IMR-90 (cell line): ENCODE data around the gene FOXO3. TPM values are rescaled to one million over a fixed set of nuclear protein-coding genes. Genes with fewer than 3 reads are reported as not detected.

Experiments
- ATAC-seq: fragments of 200-7000 bp; cut with Tn5 transposase; 2 replicates; pipeline ENCODE4 v1.9.1; 2020; ENCODE audit warnings: low read depth, mild to moderate bottlenecking, moderate library complexity
- BruUV-seq: library from RNA; stranded (reverse); fragments of 400-500 nt; replicated peaks from 2 replicates; lab custom pipeline; 2021; lab: Mats Ljungman, UMichigan
- CTCF ChIA-PET: fragments of 300-600 bp; formaldehyde crosslinking; extraction: SDS; loops from one replicate; lab custom pipeline; 2021; ENCODE audit warnings: antibody characterized with exemption; lab: Yijun Ruan, JAX
- POLR2A ChIA-PET: fragments of 300-600 bp; sonication (Branson Sonifier 250); formaldehyde crosslinking; loops from one replicate; lab custom pipeline; 2022; ENCODE audit warnings: antibody characterized with exemption; ENCODE audit not compliant: unreplicated experiment; lab: Charles Lee
- DNase-seq: peaks from one replicate; pipeline ENCODE4 v3.0.0; 2013
- H2AFZ ChIP-seq: replicated peaks from 2 replicates; pipeline ENCODE3; 2013; ENCODE audit warnings: low read length, mild to moderate bottlenecking; ENCODE audit not compliant: poor library complexity
- H2AK5ac ChIP-seq: 2 replicates; pipeline ENCODE4 v1.6.1; 2013; ENCODE audit warnings: low read depth, low read length, inconsistent platforms
- H2AK9ac ChIP-seq: replicated peaks from 2 replicates; pipeline ENCODE3; 2013; ENCODE audit warnings: mild to moderate bottlenecking, low read depth, low read length, moderate library complexity; ENCODE audit not compliant: poor library complexity
- H2BK120ac ChIP-seq: 2 replicates; pipeline ENCODE4 v1.6.1; 2013; ENCODE audit warnings: low read depth, low read length, inconsistent platforms
- H2BK15ac ChIP-seq: 3 replicates; pipeline ENCODE4 v1.6.1; 2013; ENCODE audit warnings: low read depth, low read length, inconsistent platforms
- H2BK20ac ChIP-seq: 2 replicates; pipeline ENCODE4 v1.6.1; 2013; ENCODE audit warnings: low read depth, mild to moderate bottlenecking, inconsistent platforms, low read length, moderate library complexity
- H2BK5ac ChIP-seq: 2 replicates; pipeline ENCODE4 v1.6.1; 2013; ENCODE audit warnings: mild to moderate bottlenecking, low read depth, low read length, inconsistent platforms; ENCODE audit not compliant: poor library complexity, severe bottlenecking
- H3K14ac ChIP-seq: replicated peaks from 2 replicates; pipeline ENCODE4 v1.6.1; 2013; ENCODE audit warnings: low read depth, low read length, inconsistent platforms
- H3K18ac ChIP-seq: 2 replicates; pipeline ENCODE4 v1.6.1; 2013; ENCODE audit warnings: low read depth, low read length, control low read depth
- H3K23ac ChIP-seq: 2 replicates; pipeline ENCODE4 v1.6.1; 2013; ENCODE audit warnings: low read depth, low read length, inconsistent platforms
- H3K27ac ChIP-seq: 2 replicates; pipeline ENCODE4 v1.5.1; 2013; ENCODE audit warnings: mild to moderate bottlenecking, control low read depth, low read length; ENCODE audit not compliant: insufficient read depth
- H3K27me3 ChIP-seq: 2 replicates; pipeline ENCODE4 v1.6.1; 2013; ENCODE audit warnings: low read length; ENCODE audit not compliant: control insufficient read depth, insufficient read depth
- H3K36me3 ChIP-seq: 2 replicates; pipeline ENCODE4 v1.6.1; 2013; ENCODE audit warnings: low read length, mixed read lengths; ENCODE audit not compliant: control insufficient read depth, insufficient read depth
- H3K4ac ChIP-seq: 2 replicates; pipeline ENCODE4 v1.6.1; 2013; ENCODE audit warnings: low read depth, low read length, inconsistent platforms
- H3K4me1 ChIP-seq: 2 replicates; pipeline ENCODE4 v1.6.1; 2013; ENCODE audit warnings: low read length, mixed read lengths; ENCODE audit not compliant: control insufficient read depth, insufficient read depth
- H3K4me2 ChIP-seq: 2 replicates; pipeline ENCODE4 v1.6.1; 2013; ENCODE audit warnings: low read depth, mild to moderate bottlenecking, control low read depth, low read length, moderate library complexity
- H3K4me3 ChIP-seq: 2 replicates; pipeline ENCODE4 v1.5.1; 2013; ENCODE audit warnings: low read depth, mild to moderate bottlenecking, control low read depth, low read length, moderate library complexity; ENCODE audit not compliant: insufficient read depth
- H3K56ac ChIP-seq: 2 replicates; pipeline ENCODE4 v1.6.1; 2013; ENCODE audit warnings: low read length, inconsistent platforms; ENCODE audit not compliant: insufficient read depth; ENCODE audit errors: extremely low read depth
- H3K79me1 ChIP-seq, 2 experiments: 2 replicates each; pipeline ENCODE4 v1.6.1; 2013; ENCODE audit warnings: low read length in 2 of 2, inconsistent platforms in 1 of 2, low read depth in 1 of 2
- H3K9ac ChIP-seq: 2 replicates; pipeline ENCODE4 v1.6.1; 2013; ENCODE audit warnings: low read depth, low read length, control low read depth
- H3K9me1 ChIP-seq: 2 replicates; pipeline ENCODE4 v1.6.1; 2013; ENCODE audit warnings: low read length, inconsistent platforms; ENCODE audit not compliant: insufficient read depth
- H3K9me3 ChIP-seq: 2 replicates; pipeline ENCODE4 v1.6.1; 2013; ENCODE audit warnings: low read length; ENCODE audit not compliant: control insufficient read depth, insufficient read depth
- H4K20me1 ChIP-seq: 2 replicates; pipeline ENCODE4 v1.6.1; 2013; ENCODE audit warnings: low read length, inconsistent platforms; ENCODE audit not compliant: insufficient read depth
- H4K5ac ChIP-seq: 2 replicates; pipeline ENCODE4 v1.6.1; 2013; ENCODE audit warnings: mild to moderate bottlenecking, low read depth, low read length, control low read depth
- H4K8ac ChIP-seq, 2 experiments: 2 replicates each; pipeline ENCODE4 v1.6.1; 2013; ENCODE audit warnings: low read depth in 2 of 2, low read length in 2 of 2, control low read depth in 1 of 2, inconsistent platforms in 1 of 2
- H4K91ac ChIP-seq: 2 replicates; pipeline ENCODE4 v1.6.1; 2013; ENCODE audit warnings: low read depth, low read length, inconsistent platforms; ENCODE audit not compliant: insufficient read depth
- CEBPB ChIP-seq: IDR thresholded peaks from 2 replicates; pipeline ENCODE4 v1.6.1; 2012; ENCODE audit warnings: low read depth, low read length, improper control_type of control experiment
- MAFK ChIP-seq: IDR thresholded peaks from 2 replicates; pipeline ENCODE4 v1.6.1; 2012; ENCODE audit warnings: low read depth, low read length, improper control_type of control experiment
- MXI1 ChIP-seq: IDR thresholded peaks from 2 replicates; pipeline ENCODE4 v1.6.1; 2012; ENCODE audit warnings: low read depth, mild to moderate bottlenecking, low read length, moderate library complexity, borderline replicate concordance
- NFE2L2 ChIP-seq: fragments of 150-350 bp; IDR thresholded peaks from 2 replicates; pipeline ENCODE4 v1.6.1; 2016; ENCODE audit warnings: low read depth, mild to moderate bottlenecking, low read length
- RCOR1 ChIP-seq: IDR thresholded peaks from 2 replicates; pipeline ENCODE4 v1.6.1; 2012; ENCODE audit warnings: mild to moderate bottlenecking, low read length, improper control_type of control experiment; ENCODE audit not compliant: insufficient replicate concordance
- SMC3 ChIP-seq: fragments of 150-350 bp; IDR thresholded peaks from 2 replicates; pipeline ENCODE4 v1.6.1; 2016; ENCODE audit warnings: low read depth, mild to moderate bottlenecking, antibody characterized with exemption, low read length, moderate library complexity
- WGBS, 2 experiments: methylation state at CpG; one replicate each; pipeline versions ENCODE4 v1.1.5 to v1.1.7; 2013; ENCODE audit warnings: missing lambda C conversion rate in 2 of 2; ENCODE audit not compliant: insufficient read length in 1 of 2; ENCODE audit errors: extremely low coverage in 2 of 2; 5-methylcytosine and 5-hydroxymethylcytosine counted together
- dilution Hi-C: fragments of 300-500 bp; cut with HindIII; formaldehyde crosslinking; loops from one replicate; pipeline ENCODE4 v1.14.3; 2018; ENCODE audit warnings: low sequenced_read_pairs; ENCODE audit not compliant: unreplicated experiment
- in situ Hi-C: fragments of 300-500 bp; cut with MboI; formaldehyde crosslinking; loops from 3 replicates; pipeline ENCODE4 v1.14.3; 2019; ENCODE audit warnings: low sequenced_read_pairs, inconsistent platforms, mixed read lengths
- intact Hi-C: fragments of 100-400 bp; cut with micrococcal nuclease; formaldehyde crosslinking; loops from 2 replicates; pipeline ENCODE4 v1.10.0; 2022
- polyA plus RNA-seq, 3 experiments: library from polyadenylated mRNA; depleted of rRNA; stranded (reverse); fragments of >200 nt; gene quantifications; 2 replicates each; pipeline ENCODE4 v1.2.3, GENCODE V29; 2012; ENCODE audit warnings: low replicate concordance in 1 of 3
- total RNA-seq: library from RNA; depleted of rRNA; stranded (reverse); fragments of >200 nt; gene quantifications from 2 replicates; pipeline ENCODE4 v1.2.3, GENCODE V29; 2012

The FOXO3 gene
- total and polyA plus RNA-seq, 2 of the 4 experiments (the other 2 are of a cell fraction) = 17.5 to 38.7 TPM

DNA sequence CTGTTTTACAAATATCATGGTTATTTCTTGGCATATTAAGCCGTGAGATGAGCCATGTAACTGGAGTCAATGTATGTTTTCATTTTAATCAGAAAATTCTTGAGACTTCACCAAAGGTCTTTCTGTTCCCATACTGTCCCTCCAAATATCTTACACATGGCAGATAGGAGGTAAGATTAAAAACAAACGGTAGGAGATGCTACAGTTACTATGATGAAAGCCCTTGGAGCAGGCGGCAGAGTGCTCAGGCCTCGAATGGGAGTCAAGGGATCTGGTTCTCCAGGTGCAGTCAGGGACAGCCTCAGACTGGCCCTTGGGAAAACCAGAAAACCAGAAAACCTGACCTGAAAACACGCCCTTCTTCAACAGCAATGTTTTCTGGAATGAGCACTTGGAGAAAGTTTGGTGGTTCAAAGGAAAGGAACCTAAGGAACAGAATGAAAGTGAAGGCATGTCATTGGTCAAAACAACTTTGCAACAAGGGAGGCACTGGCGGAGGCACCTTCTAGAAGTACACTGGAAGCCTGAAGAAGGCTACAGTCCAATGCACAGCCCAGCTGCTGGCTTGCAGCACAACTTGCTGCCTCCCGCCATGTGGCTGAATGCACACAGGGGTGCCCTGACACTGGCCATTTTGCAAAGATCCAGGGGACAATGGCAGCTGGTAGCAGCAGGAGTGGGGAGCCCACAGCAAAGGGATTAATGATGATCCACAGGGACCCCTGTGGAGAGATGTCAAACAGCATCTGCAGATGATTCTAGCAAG is 17.4 kb upstream of the FOXO3 start (continued):
- TF ChIP-seq SMC3 (no peak), NFE2L2 (no peak)

DNA sequence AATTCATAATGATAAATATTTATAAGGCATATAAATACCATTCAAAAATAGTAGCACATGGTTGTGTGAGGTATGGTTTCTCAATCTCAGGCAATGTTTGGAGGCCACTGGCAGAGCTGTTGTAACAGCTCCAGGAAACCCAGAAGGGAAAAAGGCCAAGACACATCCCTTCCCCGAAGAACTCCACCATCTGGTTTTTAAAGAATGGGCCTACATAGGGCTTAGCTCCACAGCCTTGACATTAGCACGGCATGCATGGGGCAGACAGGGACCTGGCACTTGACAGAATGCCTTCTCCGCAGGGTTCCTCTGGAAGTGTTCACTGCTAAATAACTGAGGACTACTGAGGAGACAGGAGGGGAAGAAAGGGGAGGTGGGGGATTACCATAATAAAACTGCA is 16.1 kb upstream of the FOXO3 start:
- no peak overlapping the region for H2AK9ac ChIP-seq
- CTCF ChIA-PET = interaction anchor here (0.6 to 1.6 kb wide), 3 partner anchors 349 to 528 kb away, joined by 3 to 5 read pairs (median 3); no protein-coding TSS in a partner anchor
- H3K9me1 ChIP-seq = 0 out of 2 replicates have a peak, but pooled peaks cover 4% of the 10 kb centered on the region
- H3K4me3 ChIP-seq = no peak overlapping the region
- peaks cover 10% of the 10 kb centered on the region for H3K4me1 ChIP-seq
- H3K79me1 ChIP-seq = no peaks in the 10 kb centered on the region
- H4K91ac ChIP-seq = no peak overlapping the region
- H3K9me3 ChIP-seq = no peaks in the 10 kb centered on the region
- H3K23ac ChIP-seq = no peak overlapping the region
- in situ Hi-C loops (loop anchor here (5.0 to 25.0 kb wide), 5 partner anchors 238 to 843 kb away; partner anchors contain the start of gene CD164), dilution Hi-C loops (loop anchor here (25.0 kb wide), 1 partner anchor 518 kb away; no protein-coding TSS in a partner anchor), intact Hi-C loops (loop anchor here (1.0 to 5.0 kb wide), 3 partner anchors 238 to 463 kb away; no protein-coding TSS in a partner anchor)
- TF ChIP-seq RCOR1 = no peak
- no peak for TF ChIP-seq MAFK
- TF ChIP-seq CEBPB = peak; percentile 29; the same call in 1 of the 2 replicates
- TF ChIP-seq MXI1 = peak; percentile 28; the same call in 1 of the 2 replicates
- H3K4me2 ChIP-seq = peak overlapping the region; percentile 1; the same call in 1 of the 2 replicates
- no peak overlapping the region for H2AK5ac ChIP-seq
- H4K5ac ChIP-seq = peak overlapping the region; percentile 27; the same call in 1 of the 2 replicates
- no peak overlapping the region; the same call in 1 of the 2 replicates for H3K9ac ChIP-seq
- no peaks in the 10 kb centered on the region for H3K27me3 ChIP-seq
- POLR2A ChIA-PET = no interaction called here
- no peak overlapping the region for H3K14ac ChIP-seq
- peak overlapping the region; percentile 58; the same call in 1 of the 2 replicates for H3K4ac ChIP-seq
- peak overlapping the region; percentile 40 for H3K18ac ChIP-seq
- H2BK120ac ChIP-seq = peak overlapping the region; percentile 77; the same call in 1 of the 2 replicates
- peak; percentile 79 for ATAC-seq
- H3K36me3 ChIP-seq = no peaks in the 10 kb centered on the region
- peak overlapping the region; percentile 47; the same call in 2 of the 3 replicates for H2BK15ac ChIP-seq
- 0 out of 2 replicates have a peak overlapping the region, but pooled peaks have one; percentile 37 for H2BK20ac ChIP-seq
- H3K27ac ChIP-seq = peak overlapping the region; percentile 58; the same call in 1 of the 2 replicates
- DNase-seq = peak; percentile 60
- no TSS peak for BruUV-seq
- peak overlapping the region; percentile 52 for H2AFZ ChIP-seq
- peak overlapping the region in 1 of 2 experiments; percentile 46; a peak in 1 of 4 replicates for H4K8ac ChIP-seq
- no CpG with 5 or more reads among the region's 3 CpGs for WGBS, 2 experiments
- H3K56ac ChIP-seq = no peak overlapping the region
- H2BK5ac ChIP-seq = peak overlapping the region; percentile 28
- no peaks in the 10 kb centered on the region for H4K20me1 ChIP-seq
